Ovary (tissue), 3 donors: ENCODE data around the gene POMP.

Source experiments
- CTCF ChIP-seq, 3 donors: fragments of 450-650 bp in 2 of 3; fragments of 200-600 bp in 1 of 3; IDR thresholded peaks; one replicate each; pipeline versions ENCODE4 v1.5.1 to v1.8.0; 2016 to 2022; ENCODE audit warnings: antibody characterized with exemption in 3 of 3, mild to moderate bottlenecking in 1 of 3
- EP300 ChIP-seq: sonication (generic); formaldehyde crosslinking; IDR thresholded peaks from one replicate; pipeline ENCODE4 v1.6.1; 2017; ENCODE audit warnings: antibody characterized with exemption
- POLR2A ChIP-seq: fragments of 450-650 bp; IDR thresholded peaks from one replicate; pipeline ENCODE4 v1.6.1; 2017; ENCODE audit warnings: antibody characterized with exemption, mild to moderate bottlenecking, moderate library complexity
- donor health status: DM: no; HTN: no; CAD: no.

GRCh38 chr13:28718543-28719226 is 59.8 kb downstream of the POMP start, which contains the start of gene SLC46A3:
- TF ChIP-seq CTCF (IDR thresholded peaks at IDR 0.05) (peak in 2 of 3 donors; percentile 15 to 18), POLR2A (peak; percentile 31), EP300 (no peak)
